ENCODE data around the gene TSPAN10. TPM values are rescaled to one million over a fixed set of nuclear protein-coding genes. Genes with fewer than 3 reads are reported as not detected.

TSPAN10 gene
- total RNA-seq, 1 donor from 2014 or later, result 0.30 TPM

DNA sequence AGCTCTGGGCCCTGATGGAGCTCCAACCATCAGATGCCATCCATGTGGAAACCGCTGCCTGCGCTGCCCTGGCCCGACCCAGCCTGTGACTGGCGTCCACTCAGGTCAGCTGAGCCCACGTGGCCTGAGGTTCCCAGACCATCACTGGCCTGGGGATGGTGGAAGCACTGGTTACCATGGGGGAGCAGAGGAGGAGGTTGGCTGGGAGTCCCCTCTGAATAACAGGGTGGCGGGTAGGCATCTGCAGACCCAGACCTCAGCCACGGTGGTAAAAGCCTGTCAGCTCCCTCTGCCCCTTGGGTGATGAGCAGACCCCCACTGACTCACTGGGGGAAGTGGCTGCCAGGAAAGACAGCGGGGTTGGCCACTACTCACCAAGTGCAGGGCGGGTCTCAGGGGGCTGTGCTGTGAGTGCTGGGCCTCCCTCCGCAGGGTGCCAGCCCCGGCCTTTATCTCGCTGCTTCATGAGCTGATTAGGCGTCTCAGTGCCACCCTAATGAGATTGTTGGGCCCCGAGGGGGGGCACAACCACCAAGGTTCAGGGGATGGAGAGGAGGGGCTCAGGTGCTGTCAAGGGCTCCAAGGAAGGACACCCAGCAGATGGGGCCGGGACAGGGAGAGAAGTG, 19.2 kb downstream of the TSPAN10 start, which contains the start of gene PDE6G:
TSS of gene PDE6G (minus strand) at position 425 of the 626 bp plus-strand sequence. CDS start 3,237 bp downstream, outside the sequence.
- Mint-ChIP-seq H3K36me3 (ENCODE audit: low read depth) (no peaks in the 10 kb centered on the region), H3K27ac (no peak within 1 kb of the TSS), H3K4me1 (ENCODE audit: low read depth) (peaks cover 13% of the 10 kb centered on the region), H3K9me3 (no peaks in the 10 kb centered on the region), H3K27me3 (ENCODE audit: low read depth) (no peaks in the 10 kb centered on the region), H3K4me3 (ENCODE audit: low read depth) (no peak within 1 kb of the TSS)
- intact Hi-C loops (cut with micrococcal nuclease), result no loop called here
- no peak for DNase-seq (ENCODE audit: low spot score)

DNA sequence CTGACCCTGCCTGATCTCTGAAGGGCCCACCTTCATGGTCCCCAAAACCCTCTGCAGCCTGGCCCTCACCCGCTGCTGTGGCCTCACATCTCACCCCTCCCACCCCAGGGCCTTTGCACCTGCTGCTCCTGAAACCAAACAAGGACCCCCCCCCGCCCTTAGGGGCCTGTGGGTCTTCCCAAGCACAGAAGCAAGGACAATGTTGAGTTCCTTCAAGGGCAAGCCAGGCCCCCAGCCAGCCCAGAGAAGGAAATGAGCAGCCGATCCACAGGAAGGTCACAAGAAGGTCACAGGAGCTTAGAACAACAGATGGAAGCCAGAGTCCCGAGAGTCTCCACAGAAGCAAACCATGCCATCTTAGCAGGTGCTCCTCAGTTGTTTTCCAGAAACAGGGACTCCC, 19.8 kb downstream of the TSPAN10 start:
- peaks cover 13% of the 10 kb centered on the region for H3K4me1 Mint-ChIP-seq (ENCODE audit: low read depth)
- no peak overlapping the region for H3K27ac Mint-ChIP-seq
- intact Hi-C loops (cut with micrococcal nuclease), result no loop called here
- DNase-seq (ENCODE audit: low spot score), result no peak
- H3K4me3 Mint-ChIP-seq (ENCODE audit: low read depth), result no peak overlapping the region
- no peaks in the 10 kb centered on the region for H3K36me3 Mint-ChIP-seq (ENCODE audit: low read depth)
- no peaks in the 10 kb centered on the region for H3K9me3 Mint-ChIP-seq
- no peaks in the 10 kb centered on the region for H3K27me3 Mint-ChIP-seq (ENCODE audit: low read depth)

GRCh38 chr17:81659038-81659437, 22.0 kb downstream of the TSPAN10 start:
- intact Hi-C loops (cut with micrococcal nuclease), result no loop called here

GRCh38 chr17:81660441-81660840, 23.4 kb downstream of the TSPAN10 start:
- no peak overlapping the region for H3K27ac Mint-ChIP-seq
- intact Hi-C loops (cut with micrococcal nuclease), result no loop called here
- no peak overlapping the region for H3K4me3 Mint-ChIP-seq (ENCODE audit: low read depth)
- H3K36me3 Mint-ChIP-seq (ENCODE audit: low read depth), result peaks cover 14% of the 10 kb centered on the region
- no peaks in the 10 kb centered on the region for H3K9me3 Mint-ChIP-seq
- DNase-seq (ENCODE audit: low spot score), result no peak
- H3K27me3 Mint-ChIP-seq (ENCODE audit: low read depth), result no peaks in the 10 kb centered on the region
- H3K4me1 Mint-ChIP-seq (ENCODE audit: low read depth), result peaks cover 20% of the 10 kb centered on the region

More at GRCh38 chr17:81659038-81659437, 22.0 kb downstream of the TSPAN10 start:
- Mint-ChIP-seq H3K27me3 (ENCODE audit: low read depth) (no peaks in the 10 kb centered on the region), H3K4me1 (ENCODE audit: low read depth) (peaks cover 13% of the 10 kb centered on the region), H3K27ac (no peak overlapping the region), H3K9me3 (no peaks in the 10 kb centered on the region), H3K4me3 (ENCODE audit: low read depth) (no peak overlapping the region), H3K36me3 (ENCODE audit: low read depth) (peaks cover 4% of the 10 kb centered on the region)
- no peak for DNase-seq (ENCODE audit: low spot score)

- intact Hi-C loops (cut with micrococcal nuclease), result no loop called here
- H3K9me3 Mint-ChIP-seq, result no peaks in the 10 kb centered on the region
- no peak overlapping the region for H3K4me3 Mint-ChIP-seq (ENCODE audit: low read depth)
- H3K27me3 Mint-ChIP-seq (ENCODE audit: low read depth), result no peaks in the 10 kb centered on the region
- H3K27ac Mint-ChIP-seq, result no peak overlapping the region
- H3K36me3 Mint-ChIP-seq (ENCODE audit: low read depth), result peaks cover 26% of the 10 kb centered on the region
- no peak for DNase-seq (ENCODE audit: low spot score)
- peaks cover 22% of the 10 kb centered on the region for H3K4me1 Mint-ChIP-seq (ENCODE audit: low read depth)
Measured at GRCh38 chr17:81662002-81662401, 25.0 kb downstream of the TSPAN10 start.

DNA sequence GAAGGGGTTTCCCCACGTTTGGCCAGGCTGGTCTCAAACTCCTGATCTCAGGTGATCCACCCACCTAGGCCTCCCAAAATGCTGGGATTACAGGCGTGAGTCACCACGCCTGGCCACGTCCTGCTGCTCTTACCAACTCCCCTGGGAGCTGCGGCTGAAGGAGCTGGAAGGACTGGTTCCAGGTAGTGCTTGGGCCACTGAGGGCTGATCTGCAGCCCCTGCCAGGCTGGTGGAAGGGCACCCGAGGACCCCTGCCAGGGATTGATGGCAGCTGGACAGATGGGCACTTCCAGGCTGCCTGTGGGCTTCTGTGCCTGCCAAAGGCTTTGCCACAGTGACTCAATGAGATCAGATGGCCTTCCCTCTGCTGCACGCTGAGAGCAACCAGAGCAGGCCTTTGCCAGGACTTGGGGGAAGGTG, 27.1 kb downstream of the TSPAN10 start:
- no peaks in the 10 kb centered on the region for H3K9me3 Mint-ChIP-seq
- peaks cover 29% of the 10 kb centered on the region for H3K4me1 Mint-ChIP-seq (ENCODE audit: low read depth)
- H3K4me3 Mint-ChIP-seq (ENCODE audit: low read depth), result peak overlapping the region; percentile 47
- peaks cover 38% of the 10 kb centered on the region for H3K36me3 Mint-ChIP-seq (ENCODE audit: low read depth)
- peak overlapping the region; percentile 49 for H3K27ac Mint-ChIP-seq
- intact Hi-C loops (cut with micrococcal nuclease), result no loop called here
- no peak for DNase-seq (ENCODE audit: low spot score)
- H3K27me3 Mint-ChIP-seq (ENCODE audit: low read depth), result no peaks in the 10 kb centered on the region

- H3K27me3 Mint-ChIP-seq (ENCODE audit: low read depth), result no peaks in the 10 kb centered on the region
- H3K9me3 Mint-ChIP-seq, result no peaks in the 10 kb centered on the region
- peaks cover 29% of the 10 kb centered on the region for H3K4me1 Mint-ChIP-seq (ENCODE audit: low read depth)
- peak overlapping the region; percentile 95 for H3K27ac Mint-ChIP-seq
- DNase-seq (ENCODE audit: low spot score), result peak; percentile 33
- H3K4me3 Mint-ChIP-seq (ENCODE audit: low read depth), result peak overlapping the region; percentile 94
- intact Hi-C loops (cut with micrococcal nuclease), result loop anchor here (2.0 to 5.0 kb wide), 2 partner anchors 29 to 37 kb away; partner anchors contain the start of genes MRPL12, NPLOC4 and TSPAN10
- H3K36me3 Mint-ChIP-seq (ENCODE audit: low read depth), result peaks cover 49% of the 10 kb centered on the region
Measured at GRCh38 chr17:81665205-81666091, 28.5 kb downstream of the TSPAN10 start.

GRCh38 chr17:81666092-81666341, 29.0 kb downstream of the TSPAN10 start:
- no peaks in the 10 kb centered on the region for H3K9me3 Mint-ChIP-seq
- intact Hi-C loops (cut with micrococcal nuclease), result loop anchor here (2.0 to 5.0 kb wide), 2 partner anchors 29 to 36 kb away; partner anchors contain the start of genes MRPL12, NPLOC4 and TSPAN10
- peak overlapping the region; percentile 94 for H3K4me3 Mint-ChIP-seq (ENCODE audit: low read depth)
- H3K36me3 Mint-ChIP-seq (ENCODE audit: low read depth), result peaks cover 51% of the 10 kb centered on the region
- peak overlapping the region; percentile 95 for H3K27ac Mint-ChIP-seq
- peaks cover 29% of the 10 kb centered on the region for H3K4me1 Mint-ChIP-seq (ENCODE audit: low read depth)
- H3K27me3 Mint-ChIP-seq (ENCODE audit: low read depth), result no peaks in the 10 kb centered on the region
- no peak for DNase-seq (ENCODE audit: low spot score)

DNA sequence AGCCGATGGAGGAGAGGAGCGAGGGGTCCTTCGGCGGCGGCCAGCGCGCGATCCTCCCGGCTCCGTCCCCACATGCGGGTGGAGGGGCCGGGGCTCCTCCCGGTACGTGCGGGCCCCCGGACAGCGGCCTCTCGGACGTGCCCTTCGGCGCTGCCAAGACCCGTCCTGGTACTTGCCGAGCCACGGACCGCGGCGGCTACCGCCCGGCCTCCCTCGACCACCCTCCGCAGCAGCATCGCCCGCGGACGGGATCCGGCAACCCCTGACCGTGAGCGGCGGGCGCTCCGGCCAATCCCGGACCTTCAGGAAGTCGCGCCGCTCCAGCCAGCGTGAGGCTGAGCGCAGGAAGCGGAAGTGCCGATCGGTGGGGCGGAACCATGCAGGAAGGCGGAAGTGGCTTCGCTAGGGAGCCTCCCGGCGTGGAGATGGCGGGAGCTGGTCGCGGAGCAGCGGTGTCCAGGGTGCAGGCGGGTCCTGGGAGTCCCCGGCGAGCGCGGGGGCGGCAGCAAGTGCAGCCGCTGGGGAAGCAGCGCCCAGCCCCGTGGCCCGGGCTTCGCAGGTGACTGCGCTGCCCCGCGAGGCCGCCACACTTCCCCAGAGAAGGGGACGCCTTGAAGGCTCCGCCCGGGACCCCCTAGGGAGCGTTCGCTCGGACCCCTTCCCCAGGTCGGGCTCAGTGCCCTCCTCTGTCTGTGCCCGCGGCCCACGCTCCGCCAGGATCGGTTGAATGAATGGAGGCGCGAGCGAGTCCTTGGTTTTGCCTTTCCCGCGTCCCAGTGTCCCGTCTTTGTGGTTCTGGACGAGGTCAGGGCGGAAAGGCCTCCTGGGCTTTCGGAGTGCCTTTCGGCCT, 29.6 kb downstream of the TSPAN10 start, which contains the start of the genes CCDC137 and OXLD1:
TSS of gene CCDC137 (plus strand) at position 396 of the 850 bp plus-strand sequence. CDS start at position 426, 30 bp downstream.
TSS of gene OXLD1 (minus strand) at position 264 of the 850 bp plus-strand sequence. CDS start at position 236, 28 bp downstream.
- no peaks in the 10 kb centered on the region for H3K27me3 Mint-ChIP-seq (ENCODE audit: low read depth)
- peaks cover 29% of the 10 kb centered on the region for H3K4me1 Mint-ChIP-seq (ENCODE audit: low read depth)

GRCh38 chr17:81667754-81668153, 30.8 kb downstream of the TSPAN10 start:
- intact Hi-C loops (cut with micrococcal nuclease), result loop anchor here (2.0 to 5.0 kb wide), 2 partner anchors 31 to 35 kb away; partner anchors contain the start of genes MRPL12, NPLOC4 and TSPAN10
- H3K27ac Mint-ChIP-seq, result peak overlapping the region; percentile 22
- H3K4me1 Mint-ChIP-seq (ENCODE audit: low read depth), result peaks cover 27% of the 10 kb centered on the region
- no peak for DNase-seq (ENCODE audit: low spot score)
- H3K4me3 Mint-ChIP-seq (ENCODE audit: low read depth), result peak overlapping the region; percentile 94
- H3K27me3 Mint-ChIP-seq (ENCODE audit: low read depth), result no peaks in the 10 kb centered on the region
- no peaks in the 10 kb centered on the region for H3K9me3 Mint-ChIP-seq
- peaks cover 67% of the 10 kb centered on the region for H3K36me3 Mint-ChIP-seq (ENCODE audit: low read depth)

More for the DNA sequence above, 29.6 kb downstream of the TSPAN10 start, which contains the start of the genes CCDC137 and OXLD1:
- peaks cover 57% of the 10 kb centered on the region for H3K36me3 Mint-ChIP-seq (ENCODE audit: low read depth)
- H3K9me3 Mint-ChIP-seq, result no peaks in the 10 kb centered on the region
- H3K4me3 Mint-ChIP-seq (ENCODE audit: low read depth), result peak within 1 kb of the TSS; percentile 94
- intact Hi-C loops (cut with micrococcal nuclease), result loop anchor here (2.0 to 5.0 kb wide), 2 partner anchors 30 to 36 kb away; partner anchors contain the start of genes MRPL12, NPLOC4 and TSPAN10
- peak within 1 kb of the TSS; percentile 95 for H3K27ac Mint-ChIP-seq
- DNase-seq (ENCODE audit: low spot score), result peak; percentile 91

- H3K36me3 Mint-ChIP-seq (ENCODE audit: low read depth), result peaks cover 56% of the 10 kb centered on the region
- DNase-seq (ENCODE audit: low spot score), result no peak
- H3K27ac Mint-ChIP-seq, result no peak overlapping the region
- H3K4me3 Mint-ChIP-seq (ENCODE audit: low read depth), result no peak overlapping the region
- no peaks in the 10 kb centered on the region for H3K27me3 Mint-ChIP-seq (ENCODE audit: low read depth)
- H3K9me3 Mint-ChIP-seq, result no peaks in the 10 kb centered on the region
- intact Hi-C loops (cut with micrococcal nuclease), result no loop called here
- H3K4me1 Mint-ChIP-seq (ENCODE audit: low read depth), result peaks cover 14% of the 10 kb centered on the region
Measured at GRCh38 chr17:81672504-81672903, 35.5 kb downstream of the TSPAN10 start.

DNA sequence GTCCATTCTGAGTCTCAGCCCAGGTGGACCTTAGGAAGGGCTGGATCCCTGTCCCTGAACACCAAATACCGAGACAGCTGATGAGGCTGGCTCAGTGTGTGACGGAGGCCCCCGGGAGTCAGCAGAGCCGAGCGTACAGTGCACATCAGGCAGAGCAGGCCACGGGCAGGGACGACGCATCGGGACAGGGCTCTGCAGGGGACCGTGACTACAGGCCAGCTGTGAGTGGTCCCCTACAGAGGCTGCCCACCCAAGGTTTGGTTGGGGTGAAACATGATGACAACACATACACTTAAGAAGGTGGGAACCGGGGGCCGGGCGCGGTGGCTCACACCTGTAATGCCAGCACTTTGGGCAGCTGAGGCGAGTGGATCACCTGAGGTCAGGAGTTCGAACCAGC, 36.0 kb downstream of the TSPAN10 start:
- no peak for DNase-seq (ENCODE audit: low spot score)
- peaks cover 52% of the 10 kb centered on the region for H3K36me3 Mint-ChIP-seq (ENCODE audit: low read depth)
- H3K4me1 Mint-ChIP-seq (ENCODE audit: low read depth), result peaks cover 10% of the 10 kb centered on the region
- H3K4me3 Mint-ChIP-seq (ENCODE audit: low read depth), result no peak overlapping the region
- no peaks in the 10 kb centered on the region for H3K27me3 Mint-ChIP-seq (ENCODE audit: low read depth)
- intact Hi-C loops (cut with micrococcal nuclease), result no loop called here
- no peaks in the 10 kb centered on the region for H3K9me3 Mint-ChIP-seq
- no peak overlapping the region for H3K27ac Mint-ChIP-seq

Data from activated T-helper 2 cell treated with anti-CD3 and anti-CD28 coated beads, Interferon-gamma antibody, Interleukin-2, Interleukin-4, amounts not matched to agents 10 μg/mL and 5 μg/mL and 100 μg/mL, durations not matched to agents 14 hours and 24 hours and 36 hours (primary cell).